ENCODE data around the gene DNAH6. TPM values are rescaled to one million over a fixed set of nuclear protein-coding genes. Genes with fewer than 3 reads are reported as not detected.

Gene DNAH6, protein sequence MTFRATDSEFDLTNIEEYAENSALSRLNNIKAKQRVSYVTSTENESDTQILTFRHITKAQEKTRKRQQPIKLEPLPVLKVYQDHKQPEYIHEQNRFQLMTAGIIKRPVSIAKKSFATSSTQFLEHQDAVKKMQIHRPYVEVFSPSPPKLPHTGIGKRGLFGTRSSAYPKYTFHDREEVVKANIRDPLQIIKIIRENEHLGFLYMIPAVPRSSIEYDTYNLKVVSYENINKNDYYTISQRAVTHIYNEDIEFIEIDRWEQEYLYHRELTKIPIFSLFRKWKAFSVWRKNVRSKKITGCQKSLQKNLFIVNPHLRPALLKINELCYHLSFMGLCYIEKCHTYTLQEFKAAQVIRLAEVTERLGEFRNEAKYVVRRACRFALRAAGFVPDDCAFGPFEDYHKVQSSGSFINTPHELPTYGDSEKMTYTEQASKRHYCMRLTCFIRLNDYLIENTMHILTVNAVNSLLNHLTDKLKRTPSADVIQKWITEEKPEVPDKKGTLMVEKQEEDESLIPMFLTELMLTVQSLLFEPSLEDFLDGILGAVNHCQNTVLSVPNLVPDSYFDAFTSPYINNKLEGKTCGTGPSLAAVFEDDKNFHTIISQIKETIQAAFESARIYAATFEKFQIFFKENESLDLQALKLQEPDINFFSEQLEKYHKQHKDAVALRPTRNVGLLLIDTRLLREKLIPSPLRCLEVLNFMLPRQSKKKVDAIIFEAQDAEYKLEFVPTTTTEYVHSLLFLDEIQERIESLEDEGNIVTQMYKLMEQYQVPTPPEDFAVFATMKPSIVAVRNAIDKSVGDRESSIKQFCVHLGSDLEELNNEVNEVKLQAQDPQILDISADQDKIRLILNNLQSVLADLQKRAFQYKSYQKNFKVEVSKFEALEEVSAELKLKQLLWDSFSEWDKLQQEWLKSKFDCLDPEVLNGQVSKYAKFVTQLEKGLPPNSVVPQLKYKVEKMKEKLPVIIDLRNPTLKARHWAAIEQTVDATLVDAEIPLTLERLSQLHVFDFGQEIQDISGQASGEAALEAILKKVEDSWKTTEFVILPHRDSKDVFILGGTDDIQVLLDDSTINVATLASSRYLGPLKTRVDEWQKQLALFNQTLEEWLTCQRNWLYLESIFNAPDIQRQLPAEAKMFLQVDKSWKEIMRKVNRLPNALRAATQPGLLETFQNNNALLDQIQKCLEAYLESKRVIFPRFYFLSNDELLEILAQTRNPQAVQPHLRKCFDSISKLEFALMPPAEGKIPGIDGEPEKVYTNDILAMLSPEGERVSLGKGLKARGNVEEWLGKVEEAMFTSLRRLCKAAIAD (N-terminal part only)
- total RNA-seq = under 0.01 and 0.32 TPM in 2 replicates

DNA sequence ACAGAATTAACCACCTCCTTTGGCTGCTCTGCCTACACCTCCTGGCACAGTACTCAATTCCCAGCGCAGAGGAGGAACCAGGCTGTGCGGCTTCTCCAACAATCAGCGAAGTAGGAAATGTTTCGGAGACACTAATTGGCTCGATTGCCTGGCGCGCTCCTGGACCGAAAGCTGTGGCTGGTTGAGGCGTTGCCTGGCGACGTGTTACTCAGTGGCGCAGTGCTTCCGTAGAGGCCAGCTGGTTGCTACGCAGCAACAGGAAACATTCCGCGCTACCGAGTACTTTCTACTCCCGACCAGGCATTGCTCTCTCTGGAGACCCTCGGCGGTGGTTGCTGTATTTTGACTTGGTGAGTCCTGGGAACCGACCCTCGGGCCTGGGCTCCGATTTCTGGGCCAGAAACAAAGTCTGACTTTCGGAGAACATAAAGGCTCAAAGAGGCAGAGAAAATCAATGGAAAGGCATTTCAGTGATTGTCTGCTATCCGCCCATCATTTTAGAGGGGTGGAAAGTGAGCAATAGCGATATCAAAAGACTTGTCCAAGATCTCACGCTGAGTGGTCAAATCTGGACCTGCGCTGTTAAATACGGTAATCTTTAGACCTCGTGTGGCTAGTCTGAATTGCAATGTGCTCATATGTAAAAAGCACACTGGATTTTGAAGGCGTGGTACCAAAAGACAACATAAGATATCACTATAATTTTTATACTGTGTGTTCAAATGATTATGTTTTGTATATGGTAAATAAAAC is at the start of gene DNAH6:
TSS of gene DNAH6 (plus strand) at position 265 of the 753 bp plus-strand sequence. CDS start 1,329 bp downstream, outside the sequence.

Other genes with a start within 250 kb of the DNAH6 start
- 39.8 and 40.9 TPM in 2 replicates for gene SUCLG1, start 57.2 kb upstream of the DNAH6 start, total RNA-seq

Data from hair follicle dermal papilla cell (primary cell).